ENCODE data around the gene SIK3. TPM values are rescaled to one million over a fixed set of nuclear protein-coding genes. Genes with fewer than 3 reads are reported as not detected.

The SIK3 gene
- total RNA-seq, 1 donor = 25.7 TPM

DNA sequence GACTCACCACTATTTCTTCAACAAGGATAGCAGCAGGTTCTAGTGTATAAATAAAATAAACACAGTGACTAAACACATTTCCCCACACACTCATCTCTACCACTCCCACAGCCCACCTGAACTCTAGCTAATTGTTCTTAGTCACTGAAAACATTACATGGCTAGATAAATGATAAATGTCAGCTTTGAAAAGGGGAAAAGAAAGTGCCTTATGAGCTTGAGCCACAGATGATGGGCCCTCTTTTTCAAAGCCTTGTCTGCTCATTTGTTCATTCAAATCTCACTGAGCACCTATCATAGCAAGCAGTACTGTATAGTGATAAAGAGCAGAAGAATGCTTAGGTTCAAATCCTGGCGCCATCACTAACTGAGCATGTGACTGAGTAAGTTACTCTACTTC, 58.3 kb downstream of the SIK3 start:
- H3K9me3 ChIP-seq (ENCODE audit: low read depth, low read length) = no peaks in the 10 kb centered on the region
- peaks cover 27% of the 10 kb centered on the region for H3K4me1 ChIP-seq (ENCODE audit: insufficient read depth, low read length)
- H2AFZ ChIP-seq (ENCODE audit: low read length) = no peak overlapping the region
- TF ChIP-seq CTCF (IDR thresholded peaks at IDR 0.05; ENCODE audit: extremely low read depth, low read depth, low read length) = no peak
- no peaks in the 10 kb centered on the region for H3K27me3 ChIP-seq (ENCODE audit: insufficient read depth, low read length)
- peaks cover 54% of the 10 kb centered on the region for H4K20me1 ChIP-seq (ENCODE audit: insufficient read depth, low read length)
- no peak overlapping the region for H3K4me3 ChIP-seq (ENCODE audit: insufficient read depth, low read length)
- H3K79me2 ChIP-seq (ENCODE audit: insufficient read depth, low read length) = peaks cover 75% of the 10 kb centered on the region
- no peak overlapping the region for H3K27ac ChIP-seq (ENCODE audit: low read depth, low read length)
- H3K36me3 ChIP-seq (ENCODE audit: insufficient read depth, low read length) = no peaks in the 10 kb centered on the region
- H3K4me2 ChIP-seq (ENCODE audit: insufficient read depth, low read length) = no peak overlapping the region
- DNase-seq (ENCODE audit: insufficient read length, low spot score, missing footprints) = no peak

DNA sequence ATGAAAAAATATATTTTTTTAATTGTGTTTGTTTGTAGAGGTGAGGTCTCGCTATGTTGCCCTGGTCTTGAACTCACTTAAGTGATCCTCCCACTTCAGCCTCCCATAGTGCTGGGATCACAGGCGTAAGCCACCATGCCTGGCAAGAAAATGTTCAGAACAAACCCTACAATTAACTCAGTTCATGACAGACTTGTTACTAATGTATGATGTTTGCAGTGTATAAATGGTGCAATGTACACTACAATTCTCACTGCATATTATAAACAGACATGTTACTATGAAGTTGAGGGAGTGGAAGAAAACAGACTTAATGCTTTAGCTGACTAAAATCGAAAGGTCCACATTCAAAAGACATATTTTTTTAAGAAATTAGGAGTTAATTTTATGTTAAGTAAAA, 59.0 kb downstream of the SIK3 start:
- Histone ChIP-seq H2AFZ (ENCODE audit: low read length) (no peak overlapping the region), H3K27ac (ENCODE audit: low read depth, low read length) (no peak overlapping the region), H3K27me3 (ENCODE audit: insufficient read depth, low read length) (no peaks in the 10 kb centered on the region), H4K20me1 (ENCODE audit: insufficient read depth, low read length) (peaks cover 53% of the 10 kb centered on the region), H3K4me2 (ENCODE audit: insufficient read depth, low read length) (no peak overlapping the region), H3K4me1 (ENCODE audit: insufficient read depth, low read length) (peaks cover 21% of the 10 kb centered on the region), H3K36me3 (ENCODE audit: insufficient read depth, low read length) (no peaks in the 10 kb centered on the region), H3K79me2 (ENCODE audit: insufficient read depth, low read length) (peaks cover 75% of the 10 kb centered on the region), H3K9me3 (ENCODE audit: low read depth, low read length) (no peaks in the 10 kb centered on the region), H3K4me3 (ENCODE audit: insufficient read depth, low read length) (no peak overlapping the region)
- TF ChIP-seq CTCF (IDR thresholded peaks at IDR 0.05; ENCODE audit: extremely low read depth, low read depth, low read length) = no peak
- no peak for DNase-seq (ENCODE audit: insufficient read length, low spot score, missing footprints)

- no peak for DNase-seq (ENCODE audit: insufficient read length, low spot score, missing footprints)
- no peak overlapping the region for H2AFZ ChIP-seq (ENCODE audit: low read length)
- H3K4me2 ChIP-seq (ENCODE audit: insufficient read depth, low read length) = no peak overlapping the region
- TF ChIP-seq CTCF (IDR thresholded peaks at IDR 0.05; ENCODE audit: extremely low read depth, low read depth, low read length) = no peak
- H4K20me1 ChIP-seq (ENCODE audit: insufficient read depth, low read length) = peaks cover 47% of the 10 kb centered on the region
- H3K4me1 ChIP-seq (ENCODE audit: insufficient read depth, low read length) = peaks cover 20% of the 10 kb centered on the region
- H3K36me3 ChIP-seq (ENCODE audit: insufficient read depth, low read length) = no peaks in the 10 kb centered on the region
- no peaks in the 10 kb centered on the region for H3K27me3 ChIP-seq (ENCODE audit: insufficient read depth, low read length)
- H3K27ac ChIP-seq (ENCODE audit: low read depth, low read length) = no peak overlapping the region
- H3K4me3 ChIP-seq (ENCODE audit: insufficient read depth, low read length) = no peak overlapping the region
- H3K9me3 ChIP-seq (ENCODE audit: low read depth, low read length) = no peaks in the 10 kb centered on the region
- H3K79me2 ChIP-seq (ENCODE audit: insufficient read depth, low read length) = peaks cover 73% of the 10 kb centered on the region
Measured at GRCh38 chr11:117037975-117038350, 60.3 kb downstream of the SIK3 start.

DNA sequence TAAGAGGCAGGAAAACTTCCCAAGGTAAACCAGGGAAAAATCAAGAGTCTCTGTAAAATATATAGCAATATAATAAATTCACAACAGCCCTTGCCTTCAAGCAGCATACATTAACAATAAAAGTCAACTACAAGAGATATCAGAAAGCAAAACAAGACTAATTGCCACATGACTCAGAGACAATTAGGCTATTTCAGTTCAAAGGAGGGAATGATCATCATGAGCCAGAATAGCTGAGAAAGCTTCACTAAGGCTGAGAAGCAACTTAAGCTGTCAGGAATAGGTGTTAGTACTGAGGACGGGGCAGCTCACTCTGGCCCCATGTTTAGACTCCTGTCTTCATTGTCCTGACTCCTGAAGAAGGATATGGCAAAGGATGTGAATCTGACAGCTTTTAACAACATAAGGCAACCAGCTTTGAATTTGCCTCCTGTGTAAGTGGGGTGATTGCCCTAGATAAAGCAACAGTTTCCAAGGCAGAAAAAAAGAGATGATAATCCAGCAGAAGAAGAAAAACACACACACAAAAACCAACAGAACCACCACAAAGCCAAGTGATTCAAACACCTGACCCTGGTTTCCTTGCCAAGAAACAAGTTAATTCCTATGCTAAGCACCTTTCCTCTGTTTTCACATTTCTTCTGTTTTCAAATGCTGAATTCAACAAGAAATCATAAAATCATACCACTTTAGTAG, 60.8 kb downstream of the SIK3 start:
- DNase-seq (ENCODE audit: insufficient read length, low spot score, missing footprints) = no peak
- no peak overlapping the region for H2AFZ ChIP-seq (ENCODE audit: low read length)
- no peaks in the 10 kb centered on the region for H3K36me3 ChIP-seq (ENCODE audit: insufficient read depth, low read length)
- no peak overlapping the region for H3K4me2 ChIP-seq (ENCODE audit: insufficient read depth, low read length)
- no peaks in the 10 kb centered on the region for H3K9me3 ChIP-seq (ENCODE audit: low read depth, low read length)
- peaks cover 70% of the 10 kb centered on the region for H3K79me2 ChIP-seq (ENCODE audit: insufficient read depth, low read length)
- no peaks in the 10 kb centered on the region for H3K27me3 ChIP-seq (ENCODE audit: insufficient read depth, low read length)
- peaks cover 17% of the 10 kb centered on the region for H3K4me1 ChIP-seq (ENCODE audit: insufficient read depth, low read length)
- no peak overlapping the region for H3K4me3 ChIP-seq (ENCODE audit: insufficient read depth, low read length)
- peaks cover 42% of the 10 kb centered on the region for H4K20me1 ChIP-seq (ENCODE audit: insufficient read depth, low read length)
- TF ChIP-seq CTCF (IDR thresholded peaks at IDR 0.05; ENCODE audit: extremely low read depth, low read depth, low read length) = no peak
- no peak overlapping the region for H3K27ac ChIP-seq (ENCODE audit: low read depth, low read length)

Measured in osteoblast (primary cell).